HG02840 (cell line): Measurements from ENCODE around the gene PLXNA2.

Experiments used
- ATAC-seq: cut with Tn5 transposase; IDR thresholded peaks from one replicate; pipeline ENCODE4 v1.9.1; 2021; ENCODE audit warnings: mild to moderate bottlenecking, moderate library complexity, moderate number of reproducible peaks; ENCODE audit not compliant: unreplicated experiment, low FRiP score

PLXNA2 gene, protein sequence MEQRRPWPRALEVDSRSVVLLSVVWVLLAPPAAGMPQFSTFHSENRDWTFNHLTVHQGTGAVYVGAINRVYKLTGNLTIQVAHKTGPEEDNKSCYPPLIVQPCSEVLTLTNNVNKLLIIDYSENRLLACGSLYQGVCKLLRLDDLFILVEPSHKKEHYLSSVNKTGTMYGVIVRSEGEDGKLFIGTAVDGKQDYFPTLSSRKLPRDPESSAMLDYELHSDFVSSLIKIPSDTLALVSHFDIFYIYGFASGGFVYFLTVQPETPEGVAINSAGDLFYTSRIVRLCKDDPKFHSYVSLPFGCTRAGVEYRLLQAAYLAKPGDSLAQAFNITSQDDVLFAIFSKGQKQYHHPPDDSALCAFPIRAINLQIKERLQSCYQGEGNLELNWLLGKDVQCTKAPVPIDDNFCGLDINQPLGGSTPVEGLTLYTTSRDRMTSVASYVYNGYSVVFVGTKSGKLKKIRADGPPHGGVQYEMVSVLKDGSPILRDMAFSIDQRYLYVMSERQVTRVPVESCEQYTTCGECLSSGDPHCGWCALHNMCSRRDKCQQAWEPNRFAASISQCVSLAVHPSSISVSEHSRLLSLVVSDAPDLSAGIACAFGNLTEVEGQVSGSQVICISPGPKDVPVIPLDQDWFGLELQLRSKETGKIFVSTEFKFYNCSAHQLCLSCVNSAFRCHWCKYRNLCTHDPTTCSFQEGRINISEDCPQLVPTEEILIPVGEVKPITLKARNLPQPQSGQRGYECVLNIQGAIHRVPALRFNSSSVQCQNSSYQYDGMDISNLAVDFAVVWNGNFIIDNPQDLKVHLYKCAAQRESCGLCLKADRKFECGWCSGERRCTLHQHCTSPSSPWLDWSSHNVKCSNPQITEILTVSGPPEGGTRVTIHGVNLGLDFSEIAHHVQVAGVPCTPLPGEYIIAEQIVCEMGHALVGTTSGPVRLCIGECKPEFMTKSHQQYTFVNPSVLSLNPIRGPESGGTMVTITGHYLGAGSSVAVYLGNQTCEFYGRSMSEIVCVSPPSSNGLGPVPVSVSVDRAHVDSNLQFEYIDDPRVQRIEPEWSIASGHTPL (N-terminal part only)

DNA sequence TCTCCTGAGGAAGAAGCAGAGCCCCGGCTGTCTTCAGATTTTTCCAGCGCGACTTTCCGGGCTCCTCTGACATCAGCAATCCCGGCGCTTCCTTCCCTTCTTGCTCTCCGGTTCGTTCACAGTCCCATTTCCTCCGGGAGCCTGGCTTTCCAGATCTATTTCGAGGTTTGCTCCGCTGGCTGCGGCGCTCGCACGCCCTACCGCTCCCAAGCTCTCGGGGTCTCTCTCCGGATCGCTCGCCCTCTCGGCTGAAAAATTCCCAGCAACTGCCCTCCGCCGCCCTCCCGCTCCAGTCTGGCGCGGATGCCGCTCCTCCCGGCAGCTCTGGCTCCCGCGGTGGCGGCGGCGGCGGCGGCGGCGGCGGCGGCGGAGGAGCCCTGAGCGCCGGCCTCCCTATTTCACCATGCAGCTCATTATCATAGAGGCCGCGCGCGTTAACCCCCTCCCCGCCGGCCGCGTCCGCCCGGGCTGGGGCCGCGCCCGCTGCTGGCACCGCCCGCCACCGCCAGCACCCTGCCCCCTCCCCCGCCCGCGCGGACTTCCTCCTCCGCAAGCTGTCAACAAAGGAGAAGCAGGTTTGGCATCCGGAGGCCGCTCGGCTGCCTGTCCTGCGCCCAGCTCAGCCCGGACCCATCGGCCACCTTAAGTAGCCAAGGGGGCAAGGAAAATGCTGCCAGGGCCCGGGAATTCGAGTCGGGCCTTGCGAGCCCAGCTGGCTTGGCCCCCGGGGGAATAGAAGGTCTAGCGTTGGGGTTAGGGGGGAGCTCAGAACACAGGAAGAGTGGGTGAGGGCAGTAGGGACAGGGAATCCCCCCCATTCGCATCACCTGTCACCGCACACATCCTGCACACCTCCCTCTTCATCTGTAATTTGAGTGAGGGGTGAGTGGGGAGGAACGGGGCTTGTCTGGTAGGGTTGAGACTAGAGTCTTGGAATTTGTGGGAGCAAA lies at the start of gene PLXNA2:
PLXNA2 (minus strand) TSS at position 418 of the 950 bp plus-strand sequence. CDS start 26,462 bp downstream, outside the sequence.
- no peak for ATAC-seq

DNA sequence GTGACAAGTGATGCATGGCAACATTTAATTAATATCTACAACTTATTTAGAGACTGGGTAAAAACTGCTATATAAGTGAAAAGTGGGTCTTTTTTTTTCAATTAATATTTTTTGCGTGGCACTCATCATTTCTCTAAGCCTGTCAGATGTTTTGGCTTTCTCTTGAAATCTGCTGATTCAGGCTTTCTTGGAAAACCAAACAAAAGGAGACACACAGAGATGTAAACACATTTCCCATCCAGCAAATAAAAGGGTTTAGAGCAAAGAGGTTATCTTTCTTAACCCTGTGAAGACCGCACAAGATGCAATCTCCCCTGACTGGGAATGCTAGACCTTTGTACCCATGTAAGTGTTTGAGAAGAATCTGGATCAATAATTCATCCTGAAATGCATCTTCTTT lies 48.7 kb upstream of the PLXNA2 start:
- no peak for ATAC-seq

DNA sequence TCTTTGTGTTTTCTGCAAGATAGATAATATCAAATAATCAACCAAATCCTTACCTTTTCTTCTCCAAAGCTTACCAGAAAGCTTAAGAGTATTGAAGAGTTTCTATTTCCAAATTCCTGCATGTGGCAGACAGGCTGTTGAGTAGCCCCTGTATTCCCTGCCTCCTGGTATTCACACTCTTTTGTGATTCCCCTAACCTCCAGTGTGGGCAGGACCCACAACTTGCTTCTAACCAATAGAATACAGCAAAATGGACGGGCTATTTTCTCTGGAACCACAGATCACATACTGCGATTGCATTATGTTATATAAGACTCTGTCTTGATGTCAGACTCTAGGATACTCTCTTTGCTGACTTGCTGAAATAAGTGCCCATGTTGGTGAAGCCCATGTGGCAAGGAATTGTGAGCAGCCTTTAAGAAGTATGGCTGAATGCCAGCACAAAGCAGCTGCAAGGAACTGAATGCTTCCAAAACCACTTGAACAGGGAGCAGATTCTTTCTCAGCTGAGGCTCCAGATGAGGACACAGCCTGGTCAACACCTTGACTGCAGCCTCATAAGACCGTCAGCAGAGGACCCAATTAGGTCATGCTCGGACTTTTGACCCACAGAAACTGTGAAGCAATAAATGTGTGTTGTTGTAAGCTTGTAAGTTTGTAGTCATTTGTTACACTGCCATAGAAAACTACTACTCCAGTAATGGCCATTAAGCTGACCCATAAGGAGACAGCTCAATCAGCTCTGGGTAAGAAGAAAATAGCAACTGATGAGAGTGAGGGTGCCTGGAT lies 47.9 kb upstream of the PLXNA2 start:
- no peak for ATAC-seq

DNA sequence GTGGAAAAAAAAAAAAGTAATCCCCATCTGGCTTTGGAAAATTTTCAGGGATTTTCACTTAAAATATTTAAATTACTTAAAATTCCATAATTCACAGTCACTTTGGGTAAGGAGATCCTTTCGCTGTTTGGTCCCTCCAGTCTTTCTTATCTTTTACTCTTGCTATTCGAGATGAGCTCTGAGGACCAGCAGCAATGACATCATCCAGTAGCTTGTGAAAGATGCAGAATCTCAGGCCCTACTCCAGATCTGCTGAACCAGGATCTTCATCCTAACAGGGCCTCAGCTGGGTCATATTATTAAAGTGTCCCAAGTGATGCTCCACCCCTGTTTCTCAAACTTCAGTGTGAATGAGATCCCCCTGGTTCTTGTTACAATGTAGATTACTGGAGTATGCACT lies 46.9 kb upstream of the PLXNA2 start:
- ATAC-seq, result no peak

DNA sequence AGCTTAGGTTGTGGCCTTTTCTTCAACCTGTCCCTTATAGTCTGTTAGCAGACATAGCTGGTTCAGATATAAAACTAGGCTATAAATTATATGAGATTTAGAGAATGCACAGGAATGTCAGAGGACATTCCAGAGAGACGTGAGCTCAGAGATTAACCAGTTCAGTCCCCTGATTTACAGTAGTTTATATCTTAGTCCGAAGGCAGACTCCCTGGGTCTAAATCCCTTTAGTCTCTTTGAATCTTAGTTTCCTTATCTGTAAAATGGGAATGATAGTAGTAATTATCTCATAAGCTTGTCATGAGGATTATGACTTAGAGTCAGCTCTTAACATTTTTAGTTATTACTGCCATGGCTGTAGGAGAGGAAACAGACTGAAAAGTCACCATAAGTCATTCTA lies 45.5 kb upstream of the PLXNA2 start:
- no peak for ATAC-seq

DNA sequence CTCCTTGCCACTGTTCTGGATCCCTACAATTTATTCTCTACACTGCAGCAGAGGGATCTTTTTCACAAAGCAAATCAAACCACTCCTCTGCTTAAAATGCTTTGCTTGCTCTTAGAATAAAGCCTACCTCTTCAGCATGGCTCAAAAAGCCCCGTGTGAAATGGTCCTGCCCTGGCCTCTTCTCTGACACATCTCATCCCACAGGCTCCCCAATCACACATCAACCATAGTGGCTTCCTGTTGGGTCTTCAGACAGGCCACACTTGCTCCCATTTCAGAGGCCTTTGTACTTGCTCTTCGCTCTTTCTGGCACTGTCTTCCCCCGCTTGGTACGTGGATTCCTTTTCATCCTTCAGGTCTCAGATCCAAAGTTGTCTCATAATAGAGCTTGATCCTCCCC lies 44.3 kb upstream of the PLXNA2 start:
- ATAC-seq, result no peak

DNA sequence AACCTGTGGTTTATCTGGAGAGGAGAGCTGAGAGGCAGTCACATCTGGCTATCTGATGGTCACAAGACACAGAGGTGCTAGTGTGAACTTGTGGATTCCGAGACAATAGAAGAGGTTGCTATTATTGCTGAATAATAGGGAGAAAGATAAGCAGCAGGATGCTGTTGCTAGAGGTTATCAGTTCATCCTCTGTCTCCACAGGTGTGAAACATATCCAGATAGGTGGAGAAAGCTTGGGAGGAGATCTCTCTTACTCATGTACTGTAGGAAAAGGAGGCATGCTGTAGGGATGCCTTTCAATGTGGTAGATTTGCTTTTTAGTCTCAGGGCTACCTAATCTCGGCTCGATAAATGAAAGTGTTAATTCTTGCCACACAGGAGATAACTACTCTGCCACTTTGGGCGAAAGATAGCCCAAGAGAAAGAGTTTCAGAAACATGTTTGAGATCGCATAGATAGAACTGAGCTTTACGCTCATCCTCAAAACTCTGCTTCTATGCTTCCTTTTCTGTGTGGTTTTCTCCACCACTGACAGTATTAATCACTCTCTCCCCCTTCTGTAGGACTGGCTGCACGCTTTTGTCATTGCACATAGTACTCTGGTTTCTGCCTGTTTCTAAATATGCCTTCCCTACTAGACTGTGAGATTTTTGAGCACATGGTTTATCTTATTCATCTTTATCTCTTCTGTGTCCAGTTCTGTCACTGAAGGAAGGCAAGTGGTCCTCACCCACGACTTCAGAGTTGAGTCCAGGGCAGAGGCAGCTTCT lies 36.7 kb upstream of the PLXNA2 start:
- ATAC-seq, result no peak

DNA sequence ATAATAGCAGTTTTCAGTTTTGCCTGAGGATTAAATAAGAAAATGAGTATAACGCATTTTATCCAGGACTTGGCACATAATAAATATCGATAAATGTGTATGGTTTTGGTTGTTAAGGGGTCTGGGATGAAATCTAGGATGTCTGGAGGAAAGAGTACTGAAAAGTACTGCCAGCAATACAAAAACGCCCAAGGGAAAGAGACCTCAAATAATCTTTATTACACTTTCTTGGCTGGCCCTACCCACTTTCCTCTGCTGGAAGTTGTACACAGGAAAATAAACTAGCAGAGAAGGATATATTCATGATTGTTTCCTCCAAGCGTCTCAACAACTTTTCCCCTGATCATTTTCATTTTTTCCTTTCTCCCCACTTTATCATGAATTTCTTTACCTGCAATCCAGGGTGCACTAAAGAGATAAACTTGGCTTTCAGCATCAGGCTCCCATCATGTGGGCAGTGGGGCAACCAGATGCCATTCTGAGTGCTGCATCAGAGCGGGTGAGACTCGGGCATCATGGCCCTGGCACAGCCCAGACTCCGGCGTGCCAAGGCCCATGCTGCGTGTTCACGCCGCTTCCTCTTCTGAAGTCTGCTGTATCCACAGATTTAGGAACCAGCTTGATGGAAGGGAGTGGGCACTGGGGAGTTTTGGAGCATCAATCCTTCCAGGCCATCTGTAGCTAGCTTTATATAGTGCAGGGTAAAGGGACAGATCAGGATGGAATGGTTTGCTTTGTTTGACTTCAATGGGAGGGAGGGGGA lies 35.8 kb upstream of the PLXNA2 start:
- ATAC-seq, result no peak

DNA sequence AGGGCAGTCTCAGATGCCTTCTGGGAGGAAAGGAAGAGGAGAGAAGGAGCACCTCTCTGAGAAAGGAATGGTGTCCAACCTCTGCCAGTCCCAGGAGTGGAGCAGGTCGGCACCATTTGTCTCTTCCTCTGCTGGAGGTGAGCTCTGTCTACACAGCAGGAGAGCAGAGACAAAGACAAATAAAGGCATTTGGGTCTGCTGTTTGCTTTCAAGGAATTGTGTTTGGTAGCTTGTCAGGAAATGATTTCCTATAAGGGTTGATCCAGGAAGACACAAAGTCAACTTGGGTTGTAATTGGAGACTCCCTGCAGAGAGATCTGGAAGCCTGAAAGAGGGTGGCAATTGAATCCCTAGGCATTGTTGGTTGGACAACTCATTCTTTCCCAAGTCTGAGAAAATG lies 34.5 kb upstream of the PLXNA2 start:
- no peak for ATAC-seq

DNA sequence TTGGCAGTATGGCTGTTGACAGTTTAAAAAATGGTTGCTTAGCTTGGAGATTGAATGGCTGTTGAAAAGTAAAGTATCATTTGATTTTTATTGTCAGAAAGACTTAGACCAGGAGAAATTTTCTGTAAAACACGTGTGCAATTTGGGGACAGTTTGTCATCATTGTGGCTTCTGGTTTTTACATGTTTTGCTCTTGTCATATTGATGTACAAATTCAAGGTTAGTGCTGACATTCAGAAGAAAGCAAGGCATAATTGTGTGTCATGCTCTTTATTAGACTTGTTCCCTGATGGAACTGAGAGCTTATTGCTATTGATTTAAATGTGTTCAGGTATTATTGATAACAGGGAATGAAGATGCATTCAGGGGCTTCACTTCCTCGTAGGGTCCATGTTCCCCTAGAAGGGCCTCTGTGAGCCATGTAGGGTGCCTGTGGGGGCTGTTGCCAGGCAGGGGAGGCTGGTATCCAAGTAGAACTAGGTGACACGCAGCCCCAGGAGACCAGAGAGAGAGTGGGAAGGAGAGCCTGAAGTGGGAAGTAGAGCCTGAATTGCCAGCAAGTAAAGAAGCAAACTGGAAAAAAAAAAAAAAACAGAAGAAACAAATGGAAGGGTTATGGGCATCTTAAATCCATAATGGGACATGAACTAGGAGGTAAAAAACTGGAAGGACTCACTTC lies 32.7 kb upstream of the PLXNA2 start:
- ATAC-seq, result no peak

DNA sequence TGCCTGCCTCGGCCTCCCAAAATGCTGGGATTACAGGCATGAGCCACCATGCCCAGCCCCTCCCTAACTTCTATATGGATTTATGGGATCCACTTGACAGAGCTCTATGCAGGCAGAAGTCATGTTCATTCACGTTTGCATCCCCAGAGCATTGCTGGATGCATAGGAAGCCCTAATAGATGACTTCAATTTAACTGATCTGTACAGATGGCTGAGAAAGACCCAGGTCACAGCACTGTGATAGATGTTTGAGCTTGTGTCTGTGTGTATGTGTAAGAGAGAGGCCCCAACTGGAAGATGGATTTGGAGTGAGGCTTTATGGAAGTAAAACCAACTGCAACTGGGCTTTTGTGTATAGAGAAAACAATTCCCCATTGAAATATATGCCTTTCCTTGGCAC lies 30.9 kb upstream of the PLXNA2 start:
- ATAC-seq, result no peak

DNA sequence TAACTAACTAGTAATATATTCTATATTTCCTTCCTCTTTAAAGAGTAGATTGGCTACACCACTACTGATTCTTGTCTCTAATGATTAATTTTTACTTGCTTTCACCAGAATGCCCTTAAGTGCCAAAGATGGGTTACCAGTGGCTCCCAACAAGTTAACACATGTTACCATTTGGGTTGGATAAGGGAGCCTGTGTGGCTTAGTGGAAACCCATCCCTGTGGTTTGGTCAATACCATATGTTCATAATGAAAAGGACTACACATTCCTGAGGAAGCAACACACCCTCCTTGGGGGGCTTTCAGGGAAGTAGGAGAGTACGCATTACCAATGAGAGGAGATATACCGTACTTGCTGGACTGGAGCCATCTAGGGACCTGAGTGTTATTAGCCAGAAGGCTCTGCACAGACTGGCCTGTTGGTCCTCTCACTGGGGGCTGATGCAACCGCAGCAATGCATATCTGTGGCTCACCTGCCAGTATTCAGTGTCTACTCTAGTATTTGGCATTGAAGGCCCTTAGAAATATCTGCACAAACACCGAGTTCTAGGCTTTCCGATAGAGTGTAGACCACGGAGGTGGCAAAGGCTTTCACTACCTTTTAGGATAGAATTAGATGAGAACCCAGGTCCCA lies 29.3 kb upstream of the PLXNA2 start:
- ATAC-seq, result no peak

DNA sequence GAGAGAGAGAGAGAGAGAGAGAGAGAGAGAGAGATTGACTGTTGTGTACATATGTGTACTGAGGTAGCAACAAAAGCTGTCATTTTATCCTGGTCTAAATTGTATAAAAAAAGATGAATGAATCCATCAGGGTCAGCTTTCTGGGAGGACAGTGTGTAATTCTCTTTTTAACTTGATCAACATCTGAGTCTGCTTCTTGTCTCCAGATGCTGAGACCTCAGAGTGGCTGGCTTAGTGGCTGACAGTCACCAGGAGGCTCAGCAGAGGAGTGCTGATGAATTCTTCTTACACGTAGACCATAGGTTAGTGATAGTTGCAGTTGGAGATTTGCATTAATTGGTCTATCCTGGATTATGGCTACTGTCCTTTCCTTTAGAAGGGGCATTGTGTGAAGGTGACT lies 28.5 kb upstream of the PLXNA2 start:
- no peak for ATAC-seq

DNA sequence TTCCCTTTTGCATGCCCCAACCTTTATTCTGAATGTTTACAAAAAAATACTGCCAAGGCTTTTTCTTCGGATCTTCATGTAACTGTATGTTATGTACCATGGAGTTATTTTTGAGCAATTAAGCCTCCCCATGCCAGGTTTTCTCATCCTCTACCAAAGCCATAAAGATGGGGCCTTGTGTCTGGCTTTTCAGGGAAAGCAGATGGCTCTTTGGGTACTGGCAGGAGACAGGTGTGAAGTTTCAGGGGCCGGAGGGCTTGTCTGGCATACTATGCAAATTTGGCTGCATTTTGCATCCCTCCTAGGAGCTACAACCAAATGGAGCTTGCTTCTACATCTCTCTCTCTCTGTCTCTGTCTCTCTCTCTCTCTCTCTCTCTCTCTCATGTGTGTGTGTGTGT lies 28.1 kb upstream of the PLXNA2 start:
- ATAC-seq, result no peak

DNA sequence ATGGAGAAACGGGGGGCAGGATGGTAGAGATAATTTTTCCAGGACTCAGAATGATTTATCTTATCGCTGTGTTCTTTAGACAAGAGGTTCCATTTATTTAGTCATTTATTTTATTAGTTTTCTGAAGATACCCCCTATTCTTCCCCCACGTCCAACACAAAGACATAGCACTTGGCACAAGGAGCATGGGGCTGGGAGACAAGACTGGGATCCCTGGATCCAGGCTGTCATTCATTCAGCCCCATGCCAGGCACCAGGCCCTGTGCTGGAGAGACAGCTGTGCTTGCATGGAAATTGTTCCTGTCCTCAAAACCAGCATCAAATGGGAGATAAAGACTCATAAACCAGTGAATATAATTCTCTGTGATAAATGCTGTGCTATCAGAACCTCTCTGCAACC lies 27.1 kb upstream of the PLXNA2 start:
- no peak for ATAC-seq

DNA sequence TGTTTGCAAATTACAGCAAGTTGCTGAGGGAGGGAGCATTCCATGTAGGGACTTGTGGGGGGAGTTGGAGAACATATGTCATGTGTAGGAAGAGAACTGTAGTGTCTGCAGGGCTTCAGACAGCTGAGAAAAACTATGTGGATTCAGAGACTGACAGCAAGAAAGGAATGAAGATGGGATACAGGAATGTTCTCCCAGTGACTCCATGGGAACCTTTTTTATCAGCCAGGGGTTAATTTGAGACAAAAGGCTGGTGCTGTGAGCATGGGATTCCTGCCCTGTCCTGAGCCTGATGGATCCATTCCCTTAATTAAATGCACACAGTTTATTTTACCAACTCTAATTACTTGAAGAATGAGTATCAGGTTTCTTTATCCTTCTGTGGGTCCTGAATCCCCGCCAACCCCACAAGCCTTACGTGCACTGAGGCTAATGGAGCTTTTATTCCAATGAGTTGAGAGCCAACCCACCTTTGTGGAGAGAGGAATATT lies 26.5 kb upstream of the PLXNA2 start:
- no peak for ATAC-seq

DNA sequence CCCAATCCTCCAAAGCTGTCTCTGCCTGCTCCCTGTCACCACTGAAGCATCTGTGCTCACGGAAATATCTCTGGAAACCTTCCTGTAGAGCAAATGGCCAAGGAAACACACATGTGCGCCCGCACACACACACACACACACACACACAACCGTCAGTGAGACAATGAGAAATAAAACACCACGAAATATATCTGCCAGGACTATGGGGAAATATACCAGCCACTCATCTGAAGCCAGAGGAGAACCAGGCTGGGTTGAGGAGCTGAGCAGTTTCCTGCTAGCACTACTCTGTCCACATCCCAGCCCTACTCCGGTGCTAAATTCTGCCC lies 25.1 kb upstream of the PLXNA2 start:
- no peak for ATAC-seq
